GM12878 (cell line): ENCODE measurements around the gene KCNQ1. TPM values are rescaled to one million over a fixed set of nuclear protein-coding genes. Genes with fewer than 3 reads are reported as not detected.

ENCODE experiments used
- ATAC-seq: fragments of 200-7000 bp; cut with Tn5 transposase; 3 replicates; pipeline ENCODE4 v1.9.1; 2020; ENCODE audit warnings: mild to moderate bottlenecking, moderate library complexity
- BruUV-seq: library from RNA; stranded (reverse); fragments of 400-500 nt; replicated peaks from 2 replicates; lab custom pipeline; 2021; lab: Mats Ljungman, UMichigan
- CTCF ChIA-PET: fragments of 300-600 bp; sonication (Branson Sonifier 250); formaldehyde crosslinking; extraction: SDS; loops from one replicate; lab custom pipeline; 2021; ENCODE audit warnings: inconsistent platforms; lab: Yijun Ruan, JAX
- POLR2A ChIA-PET: fragments of 350-600 bp; formaldehyde crosslinking; extraction: SDS; loops from one replicate; lab custom pipeline; 2021; ENCODE audit warnings: inconsistent platforms; lab: Charles Lee
- RAD21 ChIA-PET: fragments of 300-600 bp; sonication (Branson Sonifier 250); formaldehyde crosslinking; loops from one replicate; lab custom pipeline; 2023; ENCODE audit warnings: antibody characterized with exemption; ENCODE audit not compliant: unreplicated experiment; lab: Charles Lee
- SMC1A ChIA-PET: fragments of 300-600 bp; sonication (Branson Sonifier 250); formaldehyde crosslinking; loops from one replicate; lab custom pipeline; 2023; ENCODE audit not compliant: unreplicated experiment, uncharacterized antibody; lab: Charles Lee
- DNase-seq: peaks from one replicate; pipeline ENCODE4 v3.0.0-alpha.2; 2011; ENCODE audit warnings: low read depth, low spot score
- FAIRE-seq: peaks from 3 replicates; lab custom pipeline; 2011; peaks lifted over from hg19 to GRCh38; lab: Jason Lieb, UNC
- H2AFZ ChIP-seq: 2 replicates; pipeline ENCODE4 v1.6.0; 2011; ENCODE audit warnings: low read depth, low read length, control low read depth; ENCODE audit not compliant: control insufficient read depth
- H3K27ac ChIP-seq: 2 replicates; pipeline ENCODE4 v1.5.1; 2011; ENCODE audit warnings: control low read depth; ENCODE audit not compliant: control insufficient read depth, insufficient read depth
- H3K27me3 ChIP-seq, 2 experiments: replicated peaks in 1 of 2; 2 replicates each; pipeline versions ENCODE4 v1.6.0 to v1.6.1; 2011; ENCODE audit warnings: low read length in 1 of 2; ENCODE audit not compliant: control insufficient read depth in 2 of 2, insufficient read depth in 2 of 2
- H3K36me3 ChIP-seq, 2 experiments: 2 replicates each; pipeline ENCODE4 v1.5.1; 2011; ENCODE audit warnings: low read length in 1 of 2; ENCODE audit not compliant: control insufficient read depth in 2 of 2, insufficient read depth in 2 of 2
- H3K4me1 ChIP-seq: 2 replicates; pipeline ENCODE4 v1.6.1; 2011; ENCODE audit warnings: mild to moderate bottlenecking, low read length, moderate library complexity, mixed read lengths; ENCODE audit not compliant: control insufficient read depth, insufficient read depth
- H3K4me2 ChIP-seq: 2 replicates; pipeline ENCODE4 v1.6.0; 2011; ENCODE audit warnings: control low read depth; ENCODE audit not compliant: control insufficient read depth, insufficient read depth
- H3K4me3 ChIP-seq: fragments of 200-600 bp; sonication (generic); 2 replicates; pipeline ENCODE4 v1.5.1; 2016
- H3K79me2 ChIP-seq: 2 replicates; pipeline ENCODE4 v1.6.0; 2011; ENCODE audit warnings: low read length; ENCODE audit not compliant: control insufficient read depth, insufficient read depth
- H3K9ac ChIP-seq: 2 replicates; pipeline ENCODE4 v1.8.0; 2011; ENCODE audit warnings: low read length, control low read depth, mixed read lengths; ENCODE audit not compliant: control insufficient read depth, insufficient read depth
- H3K9me3 ChIP-seq: replicated peaks from 3 replicates; pipeline ENCODE4 v1.5.1; 2011; ENCODE audit warnings: mild to moderate bottlenecking, low read length; ENCODE audit not compliant: control insufficient read depth, insufficient read depth
- H4K20me1 ChIP-seq: 2 replicates; pipeline ENCODE4 v1.6.0; 2011; ENCODE audit not compliant: control insufficient read depth, insufficient read depth
- BCL11A ChIP-seq: IDR thresholded peaks from 2 replicates; pipeline ENCODE4 v1.6.1; 2011; ENCODE audit warnings: low read depth, low read length
- CBFB ChIP-seq: IDR thresholded peaks from 2 replicates; pipeline ENCODE4 v1.6.1; 2016; ENCODE audit warnings: antibody characterized with exemption, low read depth
- CBX3 ChIP-seq: fragments of 200-600 bp; sonication (generic); IDR thresholded peaks from 2 replicates; pipeline ENCODE4 v1.6.1; 2016; ENCODE audit warnings: low read depth, borderline replicate concordance
- CHD1 ChIP-seq: IDR thresholded peaks from 2 replicates; pipeline ENCODE4 v1.6.1; 2012; ENCODE audit warnings: low read depth, low read length, improper control_type of control experiment
- FOS ChIP-seq: IDR thresholded peaks from 3 replicates; pipeline ENCODE4 v1.6.1; 2011; ENCODE audit warnings: borderline replicate concordance; ENCODE audit not compliant: insufficient read length; ENCODE audit errors: extremely low read depth
- FOXM1 ChIP-seq: IDR thresholded peaks from 2 replicates; pipeline ENCODE4 v1.6.1; 2012; ENCODE audit warnings: low read depth, mild to moderate bottlenecking, inconsistent platforms, low read length, moderate library complexity
- IKZF2 ChIP-seq, 2 experiments: fragments of 450-650 bp; IDR thresholded peaks; 2 replicates each; pipeline ENCODE4 v1.6.1; 2017; ENCODE audit warnings: mild to moderate bottlenecking in 2 of 2, moderate library complexity in 2 of 2
- IRF4 ChIP-seq: IDR thresholded peaks from 2 replicates; pipeline ENCODE4 v1.6.1; 2011; ENCODE audit warnings: low read depth, low read length
- NBN ChIP-seq: fragments of 450-650 bp; IDR thresholded peaks from 2 replicates; pipeline ENCODE4 v1.6.1; 2016
- NRF1 ChIP-seq: conservative IDR thresholded peaks from 2 replicates; pipeline ENCODE4 v1.6.1; 2011; ENCODE audit warnings: mild to moderate bottlenecking, low read depth, low read length, improper control_type of control experiment
- RUNX3 ChIP-seq: IDR thresholded peaks from 2 replicates; pipeline ENCODE4 v1.6.1; 2012; ENCODE audit warnings: low read length, inconsistent platforms
- SRF ChIP-seq, 2 experiments: IDR thresholded peaks; 2 replicates each; pipeline ENCODE4 v1.6.1; 2011; ENCODE audit warnings: low read depth in 2 of 2, low read length in 2 of 2, mild to moderate bottlenecking in 1 of 2, moderate library complexity in 1 of 2
- STAT3 ChIP-seq: IDR thresholded peaks from 2 replicates; pipeline ENCODE4 v1.6.1; 2011; ENCODE audit warnings: low read depth, low read length, improper control_type of control experiment
- TCF3 ChIP-seq: IDR thresholded peaks from 2 replicates; pipeline ENCODE4 v1.6.1; 2012; ENCODE audit warnings: low read depth, mild to moderate bottlenecking, low read length, borderline replicate concordance; ENCODE audit not compliant: insufficient read depth
- WGBS: methylation state at CpG from one replicate; pipeline ENCODE4 v1.1.6; 2016; ENCODE audit warnings: low lambda C conversion rate; ENCODE audit not compliant: insufficient replicate concordance, insufficient coverage; ENCODE audit errors: missing lambda C conversion rate; 5-methylcytosine and 5-hydroxymethylcytosine counted together
- in situ Hi-C: fragments of 300-500 bp; cut with MboI; formaldehyde crosslinking; loops from 9 replicates; pipeline ENCODE4 v1.14.3; 2018; ENCODE audit warnings: mixed read lengths
- intact Hi-C: fragments of 100-400 bp; cut with micrococcal nuclease; formaldehyde crosslinking; loops from one replicate; pipeline ENCODE4 v1.14.2; 2022; ENCODE audit not compliant: unreplicated experiment
- polyA plus RNA-seq, 11 experiments: library from polyadenylated mRNA; depleted of rRNA in 4 of 11; unstranded in 6 of 11; stranded (reverse) in 5 of 11; fragments of >200 nt; fragmentation: Nextera tagmentation in 4 of 11; fragmentation: Illumina TruSeq in 1 of 11; extraction: Ambion mirVana in 4 of 11; extraction: Trizol in 1 of 11; gene quantifications; 1 replicate in 1 of 11; 2 replicates in 10 of 11; pipeline versions ENCODE4 v1.2.1 to v1.2.3, GENCODE V29; 2011 to 2016; ENCODE audit warnings: inconsistent platforms in 2 of 11, missing spikeins in 2 of 11, low read depth in 1 of 11
- total RNA-seq, 4 experiments: library from RNA; depleted of rRNA in 3 of 4; stranded (reverse); fragments of >200 nt in 3 of 4; fragmentation: Illumina TruSeq in 1 of 4; extraction: Trizol in 1 of 4; gene quantifications; 2 replicates each; pipeline versions ENCODE4 v1.2.1 to v1.2.3, GENCODE V29; 2013 to 2021
- TF ChIP-seq, protein P1 (sequence below): IDR thresholded peaks from 2 replicates; pipeline ENCODE4 v1.6.1; 2012; ENCODE audit warnings: low read length, inconsistent platforms

The KCNQ1 gene
- total and polyA plus RNA-seq, 10 of the 15 experiments (the other 5 are each of a cell fraction or from before 2014, with no cell fraction given): 0.03 to 0.15 (median 0.12) TPM; not detected in 7

- ChIA-PET RAD21 (no interaction called here), CTCF (no interaction called here), SMC1A (no interaction called here), POLR2A (no interaction called here)
- Histone ChIP-seq H3K4me3 (no peak overlapping the region), H3K4me2 (no peak overlapping the region), H4K20me1 (no peaks in the 10 kb centered on the region), H2AFZ (no peak overlapping the region), H3K79me2 (no peaks in the 10 kb centered on the region), H3K36me3 (no peaks in the 10 kb centered on the region), H3K9ac (no peak overlapping the region), H3K9me3 (no peaks in the 10 kb centered on the region), H3K4me1 (no peaks in the 10 kb centered on the region), H3K27me3 (no peaks in the 10 kb centered on the region; a peak in 2 of 4 replicates), H3K27ac (no peak overlapping the region)
- intact Hi-C loops: no loop called here
- WGBS: 23% methylated on average over 12 of the region's 12 CpGs
- DNase-seq: no peak
- no peak for ATAC-seq
- BruUV-seq: no TSS peak
- no peak for TF ChIP-seq SRF (IDR thresholded peaks at IDR 0.05; ENCODE audit: low read depth in 2 of 2, low read length in 2 of 2)
- TF ChIP-seq RUNX3: no peak
- TF ChIP-seq CHD1: no peak
- TF ChIP-seq FOS: no peak
- no peak for TF ChIP-seq CBFB
- no peak for TF ChIP-seq NRF1
- TF ChIP-seq FOXM1: no peak
- TF ChIP-seq STAT3: no peak
- TF ChIP-seq, protein P1, sequence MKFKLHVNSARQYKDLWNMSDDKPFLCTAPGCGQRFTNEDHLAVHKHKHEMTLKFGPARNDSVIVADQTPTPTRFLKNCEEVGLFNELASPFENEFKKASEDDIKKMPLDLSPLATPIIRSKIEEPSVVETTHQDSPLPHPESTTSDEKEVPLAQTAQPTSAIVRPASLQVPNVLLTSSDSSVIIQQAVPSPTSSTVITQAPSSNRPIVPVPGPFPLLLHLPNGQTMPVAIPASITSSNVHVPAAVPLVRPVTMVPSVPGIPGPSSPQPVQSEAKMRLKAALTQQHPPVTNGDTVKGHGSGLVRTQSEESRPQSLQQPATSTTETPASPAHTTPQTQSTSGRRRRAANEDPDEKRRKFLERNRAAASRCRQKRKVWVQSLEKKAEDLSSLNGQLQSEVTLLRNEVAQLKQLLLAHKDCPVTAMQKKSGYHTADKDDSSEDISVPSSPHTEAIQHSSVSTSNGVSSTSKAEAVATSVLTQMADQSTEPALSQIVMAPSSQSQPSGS: no peak
- TF ChIP-seq NBN: no peak
- TF ChIP-seq TCF3: no peak
- no peak for TF ChIP-seq IRF4
- TF ChIP-seq CBX3: no peak
- TF ChIP-seq IKZF2 (IDR thresholded peaks at IDR 0.05): no peak
- no peak for TF ChIP-seq BCL11A
- in situ Hi-C loops: no loop called here
- no peak for FAIRE-seq
Observed at GRCh38 chr11:2555891-2556290, 111.1 kb downstream of the KCNQ1 start.
